Activated T-cell treated with anti-CD3 and anti-CD28 coated beads, Interleukin-2, amount 50 U/mL, for 1 hour (primary cell): ENCODE results near the gene CNOT3.
"Not testable (repeated sequence)": the region's sequence is repeated elsewhere in the genome, so short reads cannot be mapped to it uniquely, and the experiment has no call there.

Source experiments
- DNase-seq: peaks from one replicate; pipeline ENCODE4 v3.0.0-alpha.2; 2020

CNOT3 gene

GRCh38 chr19:54152267-54152666 lies 14.7 kb downstream of the CNOT3 start:
- no peak for DNase-seq

- DNase-seq: no peak
Measured at GRCh38 chr19:54152878-54153524, 15.4 kb downstream of the CNOT3 start.

GRCh38 chr19:54153731-54154326 lies 16.3 kb downstream of the CNOT3 start:
- DNase-seq: no peak

- peak; percentile 41 for DNase-seq
Measured at GRCh38 chr19:54154603-54155345, 17.2 kb downstream of the CNOT3 start.

- no peak for DNase-seq
Measured at GRCh38 chr19:54155694-54156093, 18.1 kb downstream of the CNOT3 start.

- no peak for DNase-seq
Measured at GRCh38 chr19:54156490-54156889, 18.9 kb downstream of the CNOT3 start.

GRCh38 chr19:54156953-54157352 lies 19.4 kb downstream of the CNOT3 start:
- DNase-seq: no peak

GRCh38 chr19:54158812-54159351 lies 21.3 kb downstream of the CNOT3 start:
- DNase-seq: no peak

- DNase-seq: peak; percentile 92
Measured at GRCh38 chr19:54159352-54160181, 22.0 kb downstream of the CNOT3 start, which contains the start of gene LENG1. Gene LENG1, minus strand, starts transcription at chr19:54159721. Its CDS starts 26 bp downstream, at chr19:54159695.

- DNase-seq: no peak
Measured at GRCh38 chr19:54160182-54160811, 22.7 kb downstream of the CNOT3 start.

GRCh38 chr19:54160854-54161253 lies 23.3 kb downstream of the CNOT3 start:
- DNase-seq: no peak

- peak; percentile 86 for DNase-seq
Measured at GRCh38 chr19:54162241-54162805, 24.8 kb downstream of the CNOT3 start.

GRCh38 chr19:54162884-54163283 lies 25.3 kb downstream of the CNOT3 start:
- DNase-seq: no peak

- DNase-seq: peak; percentile 59
Measured at GRCh38 chr19:54164369-54165068, 27.0 kb downstream of the CNOT3 start.

- no peak for DNase-seq
Measured at GRCh38 chr19:54165222-54165621, 27.7 kb downstream of the CNOT3 start.

GRCh38 chr19:54168174-54168917 lies 30.8 kb downstream of the CNOT3 start:
- DNase-seq: peak; percentile 91

GRCh38 chr19:54169149-54169740 lies 31.7 kb downstream of the CNOT3 start:
- DNase-seq: no peak

- not testable (repeated sequence) for DNase-seq
Measured at GRCh38 chr19:54171736-54172431, 34.3 kb downstream of the CNOT3 start.
